ENCODE results near the gene PTPRG. TPM values are rescaled to one million over a fixed set of nuclear protein-coding genes. Genes with fewer than 3 reads are reported as not detected.

Gene PTPRG
- total and polyA plus RNA-seq, 2 donors (not counting 3 experiments of a cell fraction or from before 2014, with no cell fraction given) = 8.9 to 39.1 TPM

GRCh38 chr3:62183969-62184368 lies 622.6 kb downstream of the PTPRG start:
- dilution Hi-C loops (cut with MboI; ENCODE audit: extremely low pct_ligation_motif_present, low sequenced_read_pairs) (no loop called here), intact Hi-C loops (cut with micrococcal nuclease) (loop anchor here (10.0 kb wide), 1 partner anchor 929 kb away; the partner anchor contains the start of gene FHIT)
- Histone ChIP-seq H2AFZ (ENCODE audit: low read depth, low read length) (no peak overlapping the region), H3K4me3 (replicated peaks in 1 of 3; ENCODE audit: insufficient read depth in 1 of 3, low read depth in 1 of 3, low read length in 3 of 3) (no peak overlapping the region), H3K27ac (ENCODE audit: insufficient read depth, low read depth, low read length) (no peak overlapping the region), H3K4me2 (ENCODE audit: insufficient read depth, low read length) (no peak overlapping the region), H3K36me3 (ENCODE audit: control insufficient read depth in 2 of 2, extremely low read depth in 1 of 2, insufficient read depth in 2 of 2, low read length in 2 of 2) (no peaks in the 10 kb centered on the region), H3K4me1 (ENCODE audit: control insufficient read depth, extremely low read depth, insufficient read depth, low read length) (peaks cover 5% of the 10 kb centered on the region), H3K9me3 (replicated peaks; ENCODE audit: control insufficient read depth, insufficient read depth, low read length) (no peaks in the 10 kb centered on the region), H3K27me3 (ENCODE audit: control insufficient read depth in 2 of 2, insufficient read depth in 2 of 2, low read length in 2 of 2) (no peaks in the 10 kb centered on the region), H3K79me2 (ENCODE audit: control insufficient read depth, insufficient read depth, low read length) (no peaks in the 10 kb centered on the region), H3K9ac (replicated peaks; ENCODE audit: extremely low read depth, insufficient read depth, low read length) (no peak overlapping the region), H4K20me1 (replicated peaks; ENCODE audit: control insufficient read depth, extremely low read depth, insufficient read depth, low read length) (no peaks in the 10 kb centered on the region), H3K9me1 (replicated peaks; ENCODE audit: control insufficient read depth, extremely low read depth, insufficient read depth, low read length) (no peaks in the 10 kb centered on the region)
- ChIA-PET POLR2A (no interaction called here), CTCF (interaction anchor here (0.5 to 7.3 kb wide), 3 partner anchors 14 to 648 kb away, joined by 3 to 182 read pairs (median 3); partner anchors contain the start of gene PTPRG)
- BruUV-seq (replicated peaks) = no TSS peak
- DNase-seq (ENCODE audit: low read depth, low spot score) (no peak), FAIRE-seq (no peak)
- TF ChIP-seq CTCF (IDR thresholded peaks at IDR 0.05; ENCODE audit: extremely low read depth in 1 of 2, insufficient read depth in 1 of 2, low read depth in 1 of 2, low read length in 2 of 2) (no peak), POLR2A (IDR thresholded peaks at IDR 0.05; ENCODE audit: low read depth, low read length) (no peak), GATA2 (IDR thresholded peaks at IDR 0.05; ENCODE audit: insufficient read depth, insufficient read length, low read depth, low read length) (no peak), MYC (IDR thresholded peaks at IDR 0.05; ENCODE audit: low read depth, low read length) (no peak)

GRCh38 chr3:62184559-62184958 lies 623.2 kb downstream of the PTPRG start:
- Histone ChIP-seq H2AFZ (ENCODE audit: low read depth, low read length) (no peak overlapping the region), H3K4me2 (ENCODE audit: insufficient read depth, low read length) (no peak overlapping the region), H3K9me1 (replicated peaks; ENCODE audit: control insufficient read depth, extremely low read depth, insufficient read depth, low read length) (no peaks in the 10 kb centered on the region), H3K9me3 (replicated peaks; ENCODE audit: control insufficient read depth, insufficient read depth, low read length) (no peaks in the 10 kb centered on the region), H3K27ac (ENCODE audit: insufficient read depth, low read depth, low read length) (no peak overlapping the region), H3K79me2 (ENCODE audit: control insufficient read depth, insufficient read depth, low read length) (no peaks in the 10 kb centered on the region), H4K20me1 (replicated peaks; ENCODE audit: control insufficient read depth, extremely low read depth, insufficient read depth, low read length) (no peaks in the 10 kb centered on the region), H3K4me1 (ENCODE audit: control insufficient read depth, extremely low read depth, insufficient read depth, low read length) (peaks cover 5% of the 10 kb centered on the region), H3K9ac (replicated peaks; ENCODE audit: extremely low read depth, insufficient read depth, low read length) (no peak overlapping the region), H3K27me3 (ENCODE audit: control insufficient read depth in 2 of 2, insufficient read depth in 2 of 2, low read length in 2 of 2) (no peaks in the 10 kb centered on the region), H3K36me3 (ENCODE audit: control insufficient read depth in 2 of 2, extremely low read depth in 1 of 2, insufficient read depth in 2 of 2, low read length in 2 of 2) (no peaks in the 10 kb centered on the region), H3K4me3 (replicated peaks in 1 of 3; ENCODE audit: insufficient read depth in 1 of 3, low read depth in 1 of 3, low read length in 3 of 3) (no peak overlapping the region)
- intact Hi-C loops (cut with micrococcal nuclease) (loop anchor here (10.0 kb wide), 1 partner anchor 930 kb away; the partner anchor contains the start of gene FHIT), dilution Hi-C loops (cut with MboI; ENCODE audit: extremely low pct_ligation_motif_present, low sequenced_read_pairs) (no loop called here)
- TF ChIP-seq CTCF (IDR thresholded peaks at IDR 0.05; ENCODE audit: extremely low read depth in 1 of 2, insufficient read depth in 1 of 2, low read depth in 1 of 2, low read length in 2 of 2) = no peak
- no peak for TF ChIP-seq GATA2 (IDR thresholded peaks at IDR 0.05; ENCODE audit: insufficient read depth, insufficient read length, low read depth, low read length)
- no peak for TF ChIP-seq MYC (IDR thresholded peaks at IDR 0.05; ENCODE audit: low read depth, low read length)
- TF ChIP-seq FOS (IDR thresholded peaks at IDR 0.05; ENCODE audit: borderline replicate concordance, insufficient read depth, low read length) = no peak
- no peak for TF ChIP-seq EZH2 (IDR thresholded peaks at IDR 0.05; ENCODE audit: borderline replicate concordance, low read depth, low read length, severe bottlenecking)
- no peak for TF ChIP-seq POLR2AphosphoS5 (IDR thresholded peaks at IDR 0.05; ENCODE audit: insufficient read depth, low read depth, low read length)
- TF ChIP-seq POLR2A (IDR thresholded peaks at IDR 0.05; ENCODE audit: low read depth, low read length) = no peak
- TF ChIP-seq JUN (IDR thresholded peaks at IDR 0.05; ENCODE audit: borderline replicate concordance, insufficient read depth, insufficient read length, low read depth) = no peak
- TF ChIP-seq MAX (IDR thresholded peaks at IDR 0.05; ENCODE audit: insufficient read depth, insufficient read length) = no peak
- POLR2A ChIA-PET = no interaction called here
- BruUV-seq (replicated peaks) = no TSS peak
- no peak for DNase-seq (ENCODE audit: low read depth, low spot score)
- no peak for FAIRE-seq
- CTCF ChIA-PET = interaction anchor here (0.5 to 7.3 kb wide), 2 partner anchors 620 to 649 kb away, joined by 3 to 182 read pairs; partner anchors contain the start of gene PTPRG
